ENCODE measurements around the gene ACAD10.

ACAD10 gene

GRCh38 chr12:111754671-111755070 is 68.8 kb downstream of the ACAD10 start:
- no peak for TF ChIP-seq CTCF (IDR thresholded peaks at IDR 0.05; ENCODE audit: insufficient read depth, low read length, missing control alignments)
- no peak for DNase-seq (ENCODE audit: low read depth, low spot score)
- POLR2A ChIA-PET, result interaction anchor here (0.7 kb wide), 1 partner anchor 8 kb away, joined by 3 read pairs; no protein-coding TSS in a partner anchor
- CTCF ChIA-PET, result interaction anchor here (1.0 to 10.3 kb wide), 11 partner anchors 8 to 283 kb away, joined by 3 to 209 read pairs (median 6); partner anchors contain the start of gene ALDH2
- no peak overlapping the region for H3K4me3 ChIP-seq (ENCODE audit: low read depth, low read length)

- DNase-seq (ENCODE audit: low read depth, low spot score), result no peak
- ChIA-PET CTCF (interaction anchor here (0.8 to 10.3 kb wide), 2 partner anchors 20 to 57 kb away, joined by 3 to 209 read pairs; no protein-coding TSS in a partner anchor), POLR2A (no interaction called here)
- H3K4me3 ChIP-seq (ENCODE audit: low read depth, low read length), result no peak overlapping the region
- TF ChIP-seq CTCF (IDR thresholded peaks at IDR 0.05; ENCODE audit: insufficient read depth, low read length, missing control alignments), result no peak
Measured at GRCh38 chr12:111756196-111756595, 70.3 kb downstream of the ACAD10 start.

- POLR2A ChIA-PET, result no interaction called here
- H3K4me3 ChIP-seq (ENCODE audit: low read depth, low read length), result no peak overlapping the region
- no peak for TF ChIP-seq CTCF (IDR thresholded peaks at IDR 0.05; ENCODE audit: insufficient read depth, low read length, missing control alignments)
- no peak for DNase-seq (ENCODE audit: low read depth, low spot score)
- CTCF ChIA-PET, result interaction anchor here (0.8 to 10.3 kb wide), 2 partner anchors 20 to 57 kb away, joined by 3 to 209 read pairs; no protein-coding TSS in a partner anchor
Measured at GRCh38 chr12:111756681-111757080, 70.8 kb downstream of the ACAD10 start.

- ChIA-PET POLR2A (no interaction called here), CTCF (interaction anchor here (10.3 kb wide), 1 partner anchor 56 kb away, joined by 209 read pairs; no protein-coding TSS in a partner anchor)
- TF ChIP-seq CTCF (IDR thresholded peaks at IDR 0.05; ENCODE audit: insufficient read depth, low read length, missing control alignments), result no peak
- DNase-seq (ENCODE audit: low read depth, low spot score), result no peak
- no peak overlapping the region for H3K4me3 ChIP-seq (ENCODE audit: low read depth, low read length)
Measured at GRCh38 chr12:111757361-111758119, 71.7 kb downstream of the ACAD10 start.

- POLR2A ChIA-PET, result no interaction called here
- CTCF ChIA-PET, result interaction anchor here (3.0 to 10.3 kb wide), 2 partner anchors 13 to 55 kb away, joined by 10 to 209 read pairs; no protein-coding TSS in a partner anchor
- TF ChIP-seq CTCF (IDR thresholded peaks at IDR 0.05; ENCODE audit: insufficient read depth, low read length, missing control alignments), result no peak
Measured at GRCh38 chr12:111758120-111758561, 72.3 kb downstream of the ACAD10 start.

GRCh38 chr12:111759271-111759670 is 73.4 kb downstream of the ACAD10 start:
- no peak for TF ChIP-seq CTCF (IDR thresholded peaks at IDR 0.05; ENCODE audit: insufficient read depth, low read length, missing control alignments)
- DNase-seq (ENCODE audit: low read depth, low spot score), result no peak
- ChIA-PET CTCF (interaction anchor here (3.0 to 10.3 kb wide), 2 partner anchors 14 to 54 kb away, joined by 10 to 209 read pairs; no protein-coding TSS in a partner anchor), POLR2A (no interaction called here)
- H3K4me3 ChIP-seq (ENCODE audit: low read depth, low read length), result no peak overlapping the region

More at GRCh38 chr12:111758120-111758561, 72.3 kb downstream of the ACAD10 start:
- no peak for DNase-seq (ENCODE audit: low read depth, low spot score)
- no peak overlapping the region for H3K4me3 ChIP-seq (ENCODE audit: low read depth, low read length)
